Transverse colon (tissue), 4 donors: ENCODE measurements around the gene CDH26. TPM values are rescaled to one million over a fixed set of nuclear protein-coding genes. Genes with fewer than 3 reads are reported as not detected.

Experiments
- DNase-seq: peaks from one replicate; pipeline ENCODE4 v3.0.0-alpha.2; 2019
- H3K27ac ChIP-seq, 4 donors: fragments of 200-600 bp; sonication (generic); 2 replicates each; pipeline ENCODE4 v1.5.1; 2016 to 2018; ENCODE audit warnings: inconsistent platforms in 4 of 4
- H3K27me3 ChIP-seq: fragments of 200-600 bp; sonication (generic); 2 replicates; pipeline ENCODE4 v1.5.1; 2017; ENCODE audit warnings: inconsistent platforms
- H3K36me3 ChIP-seq, 4 donors: fragments of 200-600 bp; sonication (generic); 2 replicates each; pipeline ENCODE4 v1.5.1; 2017 to 2019; ENCODE audit warnings: inconsistent platforms in 4 of 4
- H3K4me1 ChIP-seq, 4 donors: fragments of 200-600 bp; sonication (generic); 2 replicates each; pipeline ENCODE4 v1.5.1; 2017 to 2020; ENCODE audit warnings: inconsistent platforms in 4 of 4
- H3K4me3 ChIP-seq, 4 donors: fragments of 200-600 bp; sonication (generic); 1 replicate in 1 of 4; 2 replicates in 3 of 4; pipeline versions ENCODE4 v1.5.1 to v1.6.1; 2017 to 2019; ENCODE audit warnings: inconsistent platforms in 4 of 4
- H3K9me3 ChIP-seq, 2 donors: fragments of 200-600 bp; sonication (generic); 2 replicates each; pipeline ENCODE4 v1.5.1; 2017 to 2019; ENCODE audit warnings: inconsistent platforms in 2 of 2
- EP300 ChIP-seq: sonication (generic); formaldehyde crosslinking; IDR thresholded peaks from one replicate; pipeline ENCODE4 v1.6.1; 2017; ENCODE audit warnings: antibody characterized with exemption, low read depth
- POLR2A ChIP-seq: fragments of 450-650 bp; IDR thresholded peaks from one replicate; pipeline ENCODE4 v1.6.1; 2016; ENCODE audit warnings: antibody characterized with exemption, mild to moderate bottlenecking, moderate library complexity
- POLR2AphosphoS5 ChIP-seq, 3 donors: sonication (generic); formaldehyde crosslinking; IDR thresholded peaks; one replicate each; pipeline ENCODE4 v1.6.1; 2016; ENCODE audit warnings: antibody characterized with exemption in 3 of 3
- WGBS, 2 donors: methylation state at CpG; one replicate each; pipeline ENCODE4 v1.1.5; 2018; ENCODE audit warnings: low coverage in 1 of 2; 5-methylcytosine and 5-hydroxymethylcytosine counted together
- in situ Hi-C, 4 donors: fragments of 200-750 bp; cut with MboI; loops; one replicate each; pipeline versions ENCODE4 v1.15.0 to v1.15.1; 2017; ENCODE audit warnings: low sequenced_read_pairs in 3 of 4, low pct_ligation_motif_present in 1 of 4, low pct_unique_long_range_greater_than_20kb in 1 of 4
- intact Hi-C: fragments of 100-400 bp; cut with DNase I; formaldehyde crosslinking; loops from one replicate; pipeline ENCODE4 v1.15.1; 2023; ENCODE audit warnings: low total_unique reads
- total RNA-seq, 4 donors: library from RNA; depleted of rRNA; stranded (reverse); fragments of >200 nt; gene quantifications; one replicate each; pipeline ENCODE4 v1.1.0, GENCODE V29; 2016
- TF ChIP-seq, protein P1 (sequence below), 5 experiments: fragments of 200-600 bp in 3 of 5; fragments of 450-650 bp in 2 of 5; sonication (generic) in 3 of 5; IDR thresholded peaks; 1 replicate in 2 of 5; 2 replicates in 3 of 5; pipeline ENCODE4 v1.5.1; 2016 to 2017; ENCODE audit warnings: antibody characterized with exemption in 5 of 5, inconsistent platforms in 3 of 5, mild to moderate bottlenecking in 2 of 5, moderate library complexity in 1 of 5

Gene CDH26
- total RNA-seq, 4 donors from 2014 or later, result 1.4 to 1.9 TPM; not detected in 2

- intact Hi-C loops, result no loop called here
- H3K4me1 ChIP-seq, result peaks cover 0 to 5% (median 0%) of the 10 kb centered on the region in 4 donors
- TF ChIP-seq POLR2A, result no peak
- TF ChIP-seq, protein P1, sequence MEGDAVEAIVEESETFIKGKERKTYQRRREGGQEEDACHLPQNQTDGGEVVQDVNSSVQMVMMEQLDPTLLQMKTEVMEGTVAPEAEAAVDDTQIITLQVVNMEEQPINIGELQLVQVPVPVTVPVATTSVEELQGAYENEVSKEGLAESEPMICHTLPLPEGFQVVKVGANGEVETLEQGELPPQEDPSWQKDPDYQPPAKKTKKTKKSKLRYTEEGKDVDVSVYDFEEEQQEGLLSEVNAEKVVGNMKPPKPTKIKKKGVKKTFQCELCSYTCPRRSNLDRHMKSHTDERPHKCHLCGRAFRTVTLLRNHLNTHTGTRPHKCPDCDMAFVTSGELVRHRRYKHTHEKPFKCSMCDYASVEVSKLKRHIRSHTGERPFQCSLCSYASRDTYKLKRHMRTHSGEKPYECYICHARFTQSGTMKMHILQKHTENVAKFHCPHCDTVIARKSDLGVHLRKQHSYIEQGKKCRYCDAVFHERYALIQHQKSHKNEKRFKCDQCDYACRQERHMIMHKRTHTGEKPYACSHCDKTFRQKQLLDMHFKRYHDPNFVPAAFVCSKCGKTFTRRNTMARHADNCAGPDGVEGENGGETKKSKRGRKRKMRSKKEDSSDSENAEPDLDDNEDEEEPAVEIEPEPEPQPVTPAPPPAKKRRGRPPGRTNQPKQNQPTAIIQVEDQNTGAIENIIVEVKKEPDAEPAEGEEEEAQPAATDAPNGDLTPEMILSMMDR (IDR thresholded peaks at IDR 0.05), result no peak
- TF ChIP-seq POLR2AphosphoS5 (IDR thresholded peaks at IDR 0.05), result no peak
- no peak for TF ChIP-seq EP300
- no peaks in the 10 kb centered on the region for H3K9me3 ChIP-seq
- no peaks in the 10 kb centered on the region for H3K36me3 ChIP-seq
- DNase-seq, result no peak
- WGBS, 2 donors, result 81 to 82% methylated on average over 2 to 9 of the region's 9 CpGs
- no peak overlapping the region for H3K4me3 ChIP-seq
- no peaks in the 10 kb centered on the region for H3K27me3 ChIP-seq
- in situ Hi-C loops, result no loop called here
- H3K27ac ChIP-seq, result no peak overlapping the region
Observed at GRCh38 chr20:59977086-59977485, 18.9 kb downstream of the CDH26 start.

DNA sequence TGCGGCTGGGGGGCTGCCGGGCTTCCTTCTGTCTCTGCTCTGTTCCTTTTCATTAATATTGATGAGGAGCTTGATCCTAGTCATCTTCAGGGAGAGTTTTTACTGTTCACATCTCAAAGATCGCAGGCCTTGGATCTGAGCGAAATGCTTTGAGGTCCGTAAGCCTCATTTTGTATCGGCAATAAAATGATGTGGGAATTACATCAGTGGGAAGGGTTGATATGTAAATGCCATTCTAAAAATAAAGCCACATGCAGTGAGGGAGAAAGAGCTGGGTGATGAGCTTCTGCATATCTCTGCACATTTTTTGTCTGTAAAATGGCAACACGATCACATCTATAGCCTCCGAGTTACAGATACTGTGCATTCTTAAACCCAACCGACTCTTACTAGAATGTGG lies 24.9 kb downstream of the CDH26 start:
- TF ChIP-seq EP300 (no peak), POLR2A (no peak), POLR2AphosphoS5 (IDR thresholded peaks at IDR 0.05) (no peak)
- TF ChIP-seq, protein P1 (IDR thresholded peaks at IDR 0.05), result no peak
- in situ Hi-C loops, result no loop called here

DNA sequence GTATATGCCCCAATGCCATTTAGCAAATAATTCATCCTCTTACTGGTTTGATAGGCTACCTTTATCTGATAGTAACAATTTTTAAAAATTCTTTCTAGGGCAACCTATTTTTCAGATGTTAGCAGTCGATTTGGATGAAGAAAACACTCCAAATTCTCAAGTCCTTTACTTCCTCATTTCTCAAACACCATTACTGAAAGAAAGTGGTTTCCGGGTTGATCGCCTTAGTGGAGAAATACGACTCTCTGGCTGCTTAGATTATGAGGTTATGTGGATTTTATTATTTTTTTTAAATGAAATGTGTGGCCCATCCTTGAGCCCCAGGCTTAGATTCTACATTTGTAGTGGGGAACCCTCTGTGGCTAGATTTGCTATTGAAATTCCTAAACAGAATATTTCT lies 26.3 kb downstream of the CDH26 start:
- intact Hi-C loops, result no loop called here
- WGBS, 2 donors, result 79 to 82% methylated on average over 4 of the region's 4 CpGs
- Histone ChIP-seq H3K9me3 (no peaks in the 10 kb centered on the region), H3K27ac (no peak overlapping the region), H3K36me3 (no peaks in the 10 kb centered on the region), H3K4me1 (no peaks in the 10 kb centered on the region), H3K4me3 (no peak overlapping the region), H3K27me3 (no peaks in the 10 kb centered on the region)
- in situ Hi-C loops, result no loop called here
- DNase-seq, result no peak
- TF ChIP-seq, protein P1 (IDR thresholded peaks at IDR 0.05), result no peak
- TF ChIP-seq POLR2A (no peak), POLR2AphosphoS5 (IDR thresholded peaks at IDR 0.05) (no peak), EP300 (no peak)

More for the DNA sequence above, 24.9 kb downstream of the CDH26 start:
- no peaks in the 10 kb centered on the region for H3K36me3 ChIP-seq
- no peaks in the 10 kb centered on the region for H3K27me3 ChIP-seq
- 85 to 93% methylated on average over 9 of the region's 9 CpGs for WGBS, 2 donors
- no peak overlapping the region for H3K27ac ChIP-seq
- no peaks in the 10 kb centered on the region for H3K4me1 ChIP-seq
- intact Hi-C loops, result no loop called here
- DNase-seq, result no peak
- H3K9me3 ChIP-seq, result no peaks in the 10 kb centered on the region
- no peak overlapping the region for H3K4me3 ChIP-seq

- DNase-seq, result no peak
- intact Hi-C loops (no loop called here), in situ Hi-C loops (no loop called here)
- no peaks in the 10 kb centered on the region for H3K36me3 ChIP-seq
- no peaks in the 10 kb centered on the region for H3K9me3 ChIP-seq
- H3K4me1 ChIP-seq, result no peaks in the 10 kb centered on the region
- 84 to 90% methylated on average over 7 to 8 of the region's 8 CpGs for WGBS, 2 donors
- no peak overlapping the region for H3K4me3 ChIP-seq
- no peaks in the 10 kb centered on the region for H3K27me3 ChIP-seq
- H3K27ac ChIP-seq, result no peak overlapping the region
- TF ChIP-seq POLR2AphosphoS5 (IDR thresholded peaks at IDR 0.05) (no peak), POLR2A (no peak), EP300 (no peak)
- TF ChIP-seq, protein P1 (IDR thresholded peaks at IDR 0.05), result no peak
Observed at GRCh38 chr20:59985164-59985563, 26.9 kb downstream of the CDH26 start.
